ENCODE data around the gene COPS2.

DNA sequence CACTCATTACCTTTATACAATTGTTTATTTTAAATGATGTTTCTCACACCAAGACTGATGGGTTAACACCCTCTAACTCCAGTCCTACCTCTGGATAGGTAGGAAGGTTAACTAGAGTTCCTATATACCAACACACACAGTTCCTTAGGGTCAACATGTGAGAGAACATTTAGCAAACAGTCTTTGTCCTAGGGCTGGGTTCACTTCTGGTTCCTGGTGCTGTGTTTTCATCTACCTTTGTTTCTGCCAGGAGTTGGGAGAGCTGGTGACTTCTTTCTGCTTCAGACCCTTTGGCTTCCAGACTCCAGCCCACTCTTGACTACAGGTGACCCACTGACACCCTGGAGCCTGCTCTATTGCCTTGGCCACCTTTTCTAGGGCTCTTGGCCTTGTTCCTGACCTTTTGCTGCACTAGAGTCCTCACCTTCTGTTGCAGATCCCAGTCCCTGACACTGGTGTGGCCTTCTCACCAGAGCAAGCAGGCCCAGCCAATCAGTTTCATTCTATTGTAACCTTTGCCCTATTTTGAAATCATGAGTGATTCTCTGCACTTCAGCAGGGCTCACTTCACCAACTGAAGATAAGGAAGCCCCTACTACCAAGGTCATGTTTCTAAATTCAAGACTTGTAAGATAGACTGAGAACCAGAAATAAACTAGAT is 59.2 kb downstream of the COPS2 start:
- TF ChIP-seq CTCF (optimal IDR thresholded peaks at IDR 0.05 in 1 of 3, IDR thresholded peaks at IDR 0.05 in 1 of 3, conservative IDR thresholded peaks at IDR 0.05 in 1 of 3; ENCODE audit: extremely low read depth in 1 of 3, insufficient read depth in 2 of 3, low read length in 3 of 3) (no peak), EZH2 (IDR thresholded peaks at IDR 0.05; ENCODE audit: low read length) (no peak)

All from keratinocyte (primary cell).